WTC11 (cell line): ENCODE data around the gene NEDD9. TPM values are rescaled to one million over a fixed set of nuclear protein-coding genes. Genes with fewer than 3 reads are reported as not detected.
A peak's percentile ranks its signal among the peaks of the same experiment; 100 is the strongest.

Experiments
- ATAC-seq: fragments of 200-7000 bp; cut with Tn5 transposase; 2 replicates; pipeline ENCODE4 v1.10.0; 2021; ENCODE audit warnings: mild to moderate bottlenecking, moderate library complexity
- CTCF ChIA-PET: fragments of 300-600 bp; sonication (Branson Sonifier 250); formaldehyde crosslinking; loops from one replicate; lab custom pipeline; 2021; ENCODE audit warnings: antibody characterized with exemption; lab: Charles Lee
- POLR2A ChIA-PET: fragments of 350-600 bp; sonication (Branson Sonifier 250); formaldehyde crosslinking; loops from one replicate; lab custom pipeline; 2021; ENCODE audit warnings: antibody characterized with exemption; lab: Charles Lee
- DNase-seq: peaks from one replicate; pipeline ENCODE4 v3.0.0; 2021; ENCODE audit warnings: low spot score
- H3K27ac Mint-ChIP-seq: 2 replicates; pipeline ENCODE4 v1.8.0; 2021; ENCODE audit warnings: mixed read lengths
- H3K27me3 Mint-ChIP-seq: 2 replicates; pipeline ENCODE4 v1.8.0; 2021; ENCODE audit warnings: low read depth, mild to moderate bottlenecking, moderate library complexity, mixed read lengths
- H3K36me3 Mint-ChIP-seq: 2 replicates; pipeline ENCODE4 v1.8.0; 2021; ENCODE audit warnings: mixed read lengths
- H3K4me1 Mint-ChIP-seq: 2 replicates; pipeline ENCODE4 v1.8.0; 2022; ENCODE audit warnings: mixed read lengths
- H3K4me3 Mint-ChIP-seq: 2 replicates; pipeline ENCODE4 v1.8.0; 2021; ENCODE audit warnings: mild to moderate bottlenecking, moderate library complexity, mixed read lengths
- H3K9me3 Mint-ChIP-seq: 2 replicates; pipeline ENCODE4 v1.8.0; 2021; ENCODE audit warnings: mixed read lengths
- CREM ChIP-seq: sonication (generic); formaldehyde crosslinking; IDR thresholded peaks from 2 replicates; pipeline ENCODE4 v1.8.1; 2022; ENCODE audit warnings: mild to moderate bottlenecking, missing genetic modification reagents, moderate library complexity
- ELF4 ChIP-seq: sonication (generic); formaldehyde crosslinking; IDR thresholded peaks from 2 replicates; pipeline ENCODE4 v1.8.1; 2022; ENCODE audit warnings: low read depth, mild to moderate bottlenecking, moderate library complexity, missing genetic modification reagents
- ESRRA ChIP-seq: sonication (generic); formaldehyde crosslinking; IDR thresholded peaks from 2 replicates; pipeline ENCODE4 v1.8.1; 2022; ENCODE audit warnings: mild to moderate bottlenecking, missing genetic modification reagents, borderline replicate concordance
- GTF2I ChIP-seq: fragments of 250-450 bp; sonication (Bioruptor Pico); conservative IDR thresholded peaks from 2 replicates; pipeline ENCODE4 v1.4.0; 2021; ENCODE audit warnings: mild to moderate bottlenecking
- JUN ChIP-seq: sonication (generic); formaldehyde crosslinking; IDR thresholded peaks from 2 replicates; pipeline ENCODE4 v1.8.0; 2023; ENCODE audit warnings: mild to moderate bottlenecking, missing genetic modification reagents
- MAX ChIP-seq: sonication (generic); formaldehyde crosslinking; IDR thresholded peaks from 2 replicates; pipeline ENCODE4 v1.8.0; 2022; ENCODE audit warnings: mild to moderate bottlenecking, missing genetic modification reagents
- NFE2L1 ChIP-seq: sonication (generic); formaldehyde crosslinking; IDR thresholded peaks from 2 replicates; pipeline ENCODE4 v1.8.1; 2023; ENCODE audit warnings: missing genetic modification reagents
- PRRX2 ChIP-seq: fragments of 250-450 bp; sonication (Bioruptor Pico); IDR thresholded peaks from 2 replicates; pipeline ENCODE4 v1.8.0; 2021; ENCODE audit warnings: mild to moderate bottlenecking
- RORB ChIP-seq: fragments of 250-450 bp; sonication (Bioruptor Pico); IDR thresholded peaks from 2 replicates; pipeline ENCODE4 v1.9.0; 2021; ENCODE audit warnings: mild to moderate bottlenecking
- SOX15 ChIP-seq: fragments of 250-450 bp; sonication (Bioruptor Pico); IDR thresholded peaks from 2 replicates; pipeline ENCODE4 v1.9.0; 2021; ENCODE audit warnings: mild to moderate bottlenecking
- ZBTB43 ChIP-seq: sonication (generic); formaldehyde crosslinking; IDR thresholded peaks from 2 replicates; pipeline ENCODE4 v1.8.1; 2023; ENCODE audit warnings: mild to moderate bottlenecking, missing genetic modification reagents
- ZNF263 ChIP-seq: sonication (generic); formaldehyde crosslinking; IDR thresholded peaks from 2 replicates; pipeline ENCODE4 v1.8.1; 2022; ENCODE audit warnings: low read depth, mild to moderate bottlenecking, moderate library complexity, missing genetic modification reagents
- ZNF396 ChIP-seq: fragments of 250-450 bp; sonication (Bioruptor Pico); IDR thresholded peaks from 2 replicates; pipeline ENCODE4 v1.8.0; 2021; ENCODE audit warnings: mild to moderate bottlenecking, moderate library complexity, borderline replicate concordance
- ZNF512 ChIP-seq: sonication (generic); formaldehyde crosslinking; IDR thresholded peaks from 2 replicates; pipeline ENCODE4 v1.8.1; 2022; ENCODE audit warnings: missing genetic modification reagents, borderline replicate concordance
- total RNA-seq: library from RNA; stranded (reverse); gene quantifications from 3 replicates; pipeline ENCODE4 v1.2.3, GENCODE V29; 2021
- TF ChIP-seq, protein P1 (sequence below): sonication (generic); formaldehyde crosslinking; IDR thresholded peaks from 2 replicates; pipeline ENCODE4 v1.8.0; 2023; ENCODE audit warnings: missing genetic modification reagents, mild to moderate bottlenecking, borderline replicate concordance
- TF ChIP-seq, protein P2 (sequence below): fragments of 250-450 bp; sonication (Bioruptor Pico); IDR thresholded peaks from 2 replicates; pipeline ENCODE4 v2.1.2; 2022; ENCODE audit warnings: mild to moderate bottlenecking, moderate library complexity
- TF ChIP-seq, protein P3 (sequence below): sonication (generic); formaldehyde crosslinking; IDR thresholded peaks from 2 replicates; pipeline ENCODE4 v1.8.1; 2023; ENCODE audit warnings: mild to moderate bottlenecking, missing genetic modification reagents, borderline replicate concordance
- TF ChIP-seq, protein P4 (sequence below): sonication (generic); formaldehyde crosslinking; IDR thresholded peaks from 2 replicates; pipeline ENCODE4 v1.8.0; 2022; ENCODE audit warnings: mild to moderate bottlenecking, missing genetic modification reagents
- TF ChIP-seq, protein P5 (sequence below): sonication (generic); formaldehyde crosslinking; IDR thresholded peaks from 2 replicates; pipeline ENCODE4 v1.8.1; 2022; ENCODE audit warnings: low read depth, missing genetic modification reagents, borderline replicate concordance

Gene NEDD9
- total RNA-seq, 1 experiment from 2014 or later = 9.8 TPM

- no peak for DNase-seq
- CTCF ChIA-PET = interaction anchor here (1.1 to 1.6 kb wide), 5 partner anchors 13 to 136 kb away, joined by 3 to 7 read pairs (median 5); no protein-coding TSS in a partner anchor
- peak overlapping the region; percentile 55; the same call in 1 of the 2 replicates for H3K27ac Mint-ChIP-seq
- no peak overlapping the region for H3K4me3 Mint-ChIP-seq
- H3K9me3 Mint-ChIP-seq = no peaks in the 10 kb centered on the region; the same call in 1 of the 2 replicates
- peak; percentile 12; the same call in 1 of the 2 replicates for ATAC-seq
- TF ChIP-seq, protein P1, sequence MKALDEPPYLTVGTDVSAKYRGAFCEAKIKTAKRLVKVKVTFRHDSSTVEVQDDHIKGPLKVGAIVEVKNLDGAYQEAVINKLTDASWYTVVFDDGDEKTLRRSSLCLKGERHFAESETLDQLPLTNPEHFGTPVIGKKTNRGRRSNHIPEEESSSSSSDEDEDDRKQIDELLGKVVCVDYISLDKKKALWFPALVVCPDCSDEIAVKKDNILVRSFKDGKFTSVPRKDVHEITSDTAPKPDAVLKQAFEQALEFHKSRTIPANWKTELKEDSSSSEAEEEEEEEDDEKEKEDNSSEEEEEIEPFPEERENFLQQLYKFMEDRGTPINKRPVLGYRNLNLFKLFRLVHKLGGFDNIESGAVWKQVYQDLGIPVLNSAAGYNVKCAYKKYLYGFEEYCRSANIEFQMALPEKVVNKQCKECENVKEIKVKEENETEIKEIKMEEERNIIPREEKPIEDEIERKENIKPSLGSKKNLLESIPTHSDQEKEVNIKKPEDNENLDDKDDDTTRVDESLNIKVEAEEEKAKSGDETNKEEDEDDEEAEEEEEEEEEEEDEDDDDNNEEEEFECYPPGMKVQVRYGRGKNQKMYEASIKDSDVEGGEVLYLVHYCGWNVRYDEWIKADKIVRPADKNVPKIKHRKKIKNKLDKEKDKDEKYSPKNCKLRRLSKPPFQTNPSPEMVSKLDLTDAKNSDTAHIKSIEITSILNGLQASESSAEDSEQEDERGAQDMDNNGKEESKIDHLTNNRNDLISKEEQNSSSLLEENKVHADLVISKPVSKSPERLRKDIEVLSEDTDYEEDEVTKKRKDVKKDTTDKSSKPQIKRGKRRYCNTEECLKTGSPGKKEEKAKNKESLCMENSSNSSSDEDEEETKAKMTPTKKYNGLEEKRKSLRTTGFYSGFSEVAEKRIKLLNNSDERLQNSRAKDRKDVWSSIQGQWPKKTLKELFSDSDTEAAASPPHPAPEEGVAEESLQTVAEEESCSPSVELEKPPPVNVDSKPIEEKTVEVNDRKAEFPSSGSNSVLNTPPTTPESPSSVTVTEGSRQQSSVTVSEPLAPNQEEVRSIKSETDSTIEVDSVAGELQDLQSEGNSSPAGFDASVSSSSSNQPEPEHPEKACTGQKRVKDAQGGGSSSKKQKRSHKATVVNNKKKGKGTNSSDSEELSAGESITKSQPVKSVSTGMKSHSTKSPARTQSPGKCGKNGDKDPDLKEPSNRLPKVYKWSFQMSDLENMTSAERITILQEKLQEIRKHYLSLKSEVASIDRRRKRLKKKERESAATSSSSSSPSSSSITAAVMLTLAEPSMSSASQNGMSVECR = no peak
- no peak for TF ChIP-seq ZNF512 (CRISPR knock-in tag)
- TF ChIP-seq, protein P2, sequence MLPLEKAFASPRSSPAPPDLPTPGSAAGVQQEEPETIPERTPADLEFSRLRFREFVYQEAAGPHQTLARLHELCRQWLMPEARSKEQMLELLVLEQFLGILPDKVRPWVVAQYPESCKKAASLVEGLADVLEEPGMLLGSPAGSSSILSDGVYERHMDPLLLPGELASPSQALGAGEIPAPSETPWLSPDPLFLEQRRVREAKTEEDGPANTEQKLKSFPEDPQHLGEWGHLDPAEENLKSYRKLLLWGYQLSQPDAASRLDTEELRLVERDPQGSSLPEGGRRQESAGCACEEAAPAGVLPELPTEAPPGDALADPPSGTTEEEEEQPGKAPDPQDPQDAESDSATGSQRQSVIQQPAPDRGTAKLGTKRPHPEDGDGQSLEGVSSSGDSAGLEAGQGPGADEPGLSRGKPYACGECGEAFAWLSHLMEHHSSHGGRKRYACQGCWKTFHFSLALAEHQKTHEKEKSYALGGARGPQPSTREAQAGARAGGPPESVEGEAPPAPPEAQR (CRISPR knock-in tag) = no peak
- POLR2A ChIA-PET = interaction anchor here (2.2 kb wide), 1 partner anchor 35 kb away, joined by 10 read pairs; no protein-coding TSS in a partner anchor
- no peaks in the 10 kb centered on the region for H3K27me3 Mint-ChIP-seq
- peaks cover 40% of the 10 kb centered on the region for H3K4me1 Mint-ChIP-seq
- no peaks in the 10 kb centered on the region for H3K36me3 Mint-ChIP-seq
Observed at GRCh38 chr6:11276911-11277274, 44.4 kb upstream of the NEDD9 start.

GRCh38 chr6:11276228-11276627 is 43.8 kb upstream of the NEDD9 start:
- Mint-ChIP-seq H3K9me3 (no peaks in the 10 kb centered on the region; the same call in 1 of the 2 replicates), H3K27ac (peak overlapping the region; percentile 55; the same call in 1 of the 2 replicates), H3K4me1 (peaks cover 40% of the 10 kb centered on the region), H3K27me3 (no peaks in the 10 kb centered on the region), H3K4me3 (no peak overlapping the region), H3K36me3 (no peaks in the 10 kb centered on the region)
- ChIA-PET POLR2A (interaction anchor here (2.2 kb wide), 1 partner anchor 34 kb away, joined by 10 read pairs; no protein-coding TSS in a partner anchor), CTCF (interaction anchor here (1.6 kb wide), 2 partner anchors 34 to 106 kb away, joined by 3 to 6 read pairs; no protein-coding TSS in a partner anchor)
- ATAC-seq = no peak
- no peak for DNase-seq
- TF ChIP-seq ZNF263 (CRISPR knock-in tag) = no peak
- TF ChIP-seq JUN (CRISPR knock-in tag) = no peak
- no peak for TF ChIP-seq CREM
- TF ChIP-seq, protein P3, sequence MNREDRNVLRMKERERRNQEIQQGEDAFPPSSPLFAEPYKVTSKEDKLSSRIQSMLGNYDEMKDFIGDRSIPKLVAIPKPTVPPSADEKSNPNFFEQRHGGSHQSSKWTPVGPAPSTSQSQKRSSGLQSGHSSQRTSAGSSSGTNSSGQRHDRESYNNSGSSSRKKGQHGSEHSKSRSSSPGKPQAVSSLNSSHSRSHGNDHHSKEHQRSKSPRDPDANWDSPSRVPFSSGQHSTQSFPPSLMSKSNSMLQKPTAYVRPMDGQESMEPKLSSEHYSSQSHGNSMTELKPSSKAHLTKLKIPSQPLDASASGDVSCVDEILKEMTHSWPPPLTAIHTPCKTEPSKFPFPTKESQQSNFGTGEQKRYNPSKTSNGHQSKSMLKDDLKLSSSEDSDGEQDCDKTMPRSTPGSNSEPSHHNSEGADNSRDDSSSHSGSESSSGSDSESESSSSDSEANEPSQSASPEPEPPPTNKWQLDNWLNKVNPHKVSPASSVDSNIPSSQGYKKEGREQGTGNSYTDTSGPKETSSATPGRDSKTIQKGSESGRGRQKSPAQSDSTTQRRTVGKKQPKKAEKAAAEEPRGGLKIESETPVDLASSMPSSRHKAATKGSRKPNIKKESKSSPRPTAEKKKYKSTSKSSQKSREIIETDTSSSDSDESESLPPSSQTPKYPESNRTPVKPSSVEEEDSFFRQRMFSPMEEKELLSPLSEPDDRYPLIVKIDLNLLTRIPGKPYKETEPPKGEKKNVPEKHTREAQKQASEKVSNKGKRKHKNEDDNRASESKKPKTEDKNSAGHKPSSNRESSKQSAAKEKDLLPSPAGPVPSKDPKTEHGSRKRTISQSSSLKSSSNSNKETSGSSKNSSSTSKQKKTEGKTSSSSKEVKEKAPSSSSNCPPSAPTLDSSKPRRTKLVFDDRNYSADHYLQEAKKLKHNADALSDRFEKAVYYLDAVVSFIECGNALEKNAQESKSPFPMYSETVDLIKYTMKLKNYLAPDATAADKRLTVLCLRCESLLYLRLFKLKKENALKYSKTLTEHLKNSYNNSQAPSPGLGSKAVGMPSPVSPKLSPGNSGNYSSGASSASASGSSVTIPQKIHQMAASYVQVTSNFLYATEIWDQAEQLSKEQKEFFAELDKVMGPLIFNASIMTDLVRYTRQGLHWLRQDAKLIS (CRISPR knock-in tag) = no peak
- TF ChIP-seq ZBTB43 (CRISPR knock-in tag) = no peak
- TF ChIP-seq, protein P4, sequence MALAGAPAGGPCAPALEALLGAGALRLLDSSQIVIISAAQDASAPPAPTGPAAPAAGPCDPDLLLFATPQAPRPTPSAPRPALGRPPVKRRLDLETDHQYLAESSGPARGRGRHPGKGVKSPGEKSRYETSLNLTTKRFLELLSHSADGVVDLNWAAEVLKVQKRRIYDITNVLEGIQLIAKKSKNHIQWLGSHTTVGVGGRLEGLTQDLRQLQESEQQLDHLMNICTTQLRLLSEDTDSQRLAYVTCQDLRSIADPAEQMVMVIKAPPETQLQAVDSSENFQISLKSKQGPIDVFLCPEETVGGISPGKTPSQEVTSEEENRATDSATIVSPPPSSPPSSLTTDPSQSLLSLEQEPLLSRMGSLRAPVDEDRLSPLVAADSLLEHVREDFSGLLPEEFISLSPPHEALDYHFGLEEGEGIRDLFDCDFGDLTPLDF (CRISPR knock-in tag) = no peak
- TF ChIP-seq PRRX2 (CRISPR knock-in tag) = no peak
- TF ChIP-seq SOX15 (CRISPR knock-in tag) = no peak
- no peak for TF ChIP-seq ZNF396 (CRISPR knock-in tag)
- TF ChIP-seq GTF2I (CRISPR knock-in tag) = no peak
- TF ChIP-seq ELF4 (CRISPR knock-in tag) = no peak
- TF ChIP-seq MAX (CRISPR knock-in tag) = no peak
- no peak for TF ChIP-seq ESRRA (CRISPR knock-in tag)
- TF ChIP-seq NFE2L1 (CRISPR knock-in tag) = no peak
- TF ChIP-seq, protein P5, sequence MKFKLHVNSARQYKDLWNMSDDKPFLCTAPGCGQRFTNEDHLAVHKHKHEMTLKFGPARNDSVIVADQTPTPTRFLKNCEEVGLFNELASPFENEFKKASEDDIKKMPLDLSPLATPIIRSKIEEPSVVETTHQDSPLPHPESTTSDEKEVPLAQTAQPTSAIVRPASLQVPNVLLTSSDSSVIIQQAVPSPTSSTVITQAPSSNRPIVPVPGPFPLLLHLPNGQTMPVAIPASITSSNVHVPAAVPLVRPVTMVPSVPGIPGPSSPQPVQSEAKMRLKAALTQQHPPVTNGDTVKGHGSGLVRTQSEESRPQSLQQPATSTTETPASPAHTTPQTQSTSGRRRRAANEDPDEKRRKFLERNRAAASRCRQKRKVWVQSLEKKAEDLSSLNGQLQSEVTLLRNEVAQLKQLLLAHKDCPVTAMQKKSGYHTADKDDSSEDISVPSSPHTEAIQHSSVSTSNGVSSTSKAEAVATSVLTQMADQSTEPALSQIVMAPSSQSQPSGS = no peak
- no peak for TF ChIP-seq RORB (CRISPR knock-in tag)
